ENCODE results near the gene MIEN1. TPM values are rescaled to one million over a fixed set of nuclear protein-coding genes. Genes with fewer than 3 reads are reported as not detected.

The MIEN1 gene
- total and polyA plus RNA-seq, 2 of the 13 experiments (the other 11 are each of a cell fraction or from before 2014, with no cell fraction given), result 40.6 to 56.6 TPM

DNA sequence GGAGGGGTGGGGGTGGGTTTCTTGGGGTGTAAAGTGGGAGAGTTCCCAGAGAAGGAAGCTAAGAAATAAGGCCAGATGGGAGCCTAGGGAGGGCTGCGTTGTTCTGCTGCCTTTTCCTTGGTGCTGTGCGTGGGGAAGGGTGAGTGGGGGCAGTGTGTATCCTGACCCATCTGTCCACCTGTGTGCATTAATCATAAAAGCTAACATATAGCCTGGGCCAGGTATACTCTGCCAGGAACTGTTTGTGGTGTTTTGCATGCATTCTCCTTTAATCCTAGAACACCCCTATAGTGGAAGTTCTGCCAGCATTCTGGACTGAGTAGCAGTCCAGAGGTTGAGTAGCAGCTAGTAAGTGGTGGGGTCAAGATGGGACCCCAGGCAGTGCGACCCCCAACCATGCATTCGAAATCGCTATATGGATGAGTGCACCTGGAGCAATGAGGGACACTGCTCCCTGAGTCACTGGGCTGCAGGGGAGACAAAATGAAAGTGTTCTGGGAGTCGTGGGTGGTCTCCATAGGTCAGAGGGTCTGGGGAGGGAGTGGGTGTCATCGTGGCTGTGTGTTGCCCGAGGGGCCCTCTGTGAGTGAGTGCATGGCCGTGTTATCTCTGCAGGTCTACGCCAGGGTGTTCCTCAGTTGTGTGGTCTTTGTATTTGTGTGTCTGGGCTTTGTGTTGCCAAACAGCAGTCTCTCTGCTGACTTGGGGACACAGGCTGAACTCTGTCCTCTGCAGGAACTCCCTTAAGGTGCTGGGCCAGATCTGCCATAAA, 29.1 kb downstream of the MIEN1 start (continued):
- TF ChIP-seq ZNF605 (CRISPR knock-in tag; IDR thresholded peaks at IDR 0.05) (peak; percentile 69; the same call in 1 of the 2 replicates), GABPB1 (CRISPR knock-in tag; IDR thresholded peaks at IDR 0.05) (0 out of 2 replicates have a peak, but pooled peaks have one; percentile 14), ZNF451 (CRISPR knock-in tag; IDR thresholded peaks at IDR 0.05) (no peak), EED (CRISPR knock-in tag; IDR thresholded peaks at IDR 0.05) (no peak), HNF4A (CRISPR knock-in tag; IDR thresholded peaks at IDR 0.05) (peak; percentile 58; the same call in 1 of the 2 replicates), TARDBP (CRISPR knock-in tag; IDR thresholded peaks at IDR 0.05) (0 out of 2 replicates have a peak, but pooled peaks have one; percentile 15), ZBTB39 (CRISPR knock-in tag; IDR thresholded peaks at IDR 0.05) (peak; percentile 31; the same call in 1 of the 2 replicates), RXRB (CRISPR knock-in tag; IDR thresholded peaks at IDR 0.05; ENCODE audit: borderline replicate concordance) (no peak), ZNF136 (CRISPR knock-in tag; IDR thresholded peaks at IDR 0.05; ENCODE audit: low read depth) (no peak), HDAC1 (CRISPR knock-in tag; IDR thresholded peaks at IDR 0.05) (0 out of 2 replicates have a peak, but pooled peaks have one; percentile 29), KLF13 (CRISPR knock-in tag; IDR thresholded peaks at IDR 0.05) (no peak), ZBTB7A (CRISPR knock-in tag; IDR thresholded peaks at IDR 0.05) (peak; percentile 50; the same call in 1 of the 2 replicates), ZNF713 (CRISPR knock-in tag; IDR thresholded peaks at IDR 0.05) (no peak), DNMT1 (CRISPR knock-in tag; IDR thresholded peaks at IDR 0.05) (0 out of 2 replicates have a peak, but pooled peaks have one; percentile 55), RARA (CRISPR knock-in tag; IDR thresholded peaks at IDR 0.05) (peak; percentile 19; the same call in 1 of the 2 replicates), BORCS8-MEF2B (CRISPR knock-in tag; IDR thresholded peaks at IDR 0.05) (no peak; the same call in 1 of the 2 replicates), SMC3 (IDR thresholded peaks at IDR 0.05; ENCODE audit: low read length) (0 out of 2 replicates have a peak, but pooled peaks have one; percentile 5), ZNF430 (CRISPR knock-in tag; IDR thresholded peaks at IDR 0.05) (0 out of 2 replicates have a peak, but pooled peaks have one; percentile 39), ZNF101 (CRISPR knock-in tag; IDR thresholded peaks at IDR 0.05; ENCODE audit: borderline replicate concordance, low read depth) (no peak), HMG20B (CRISPR knock-in tag; conservative IDR thresholded peaks at IDR 0.05) (no peak), IRF9 (CRISPR knock-in tag; IDR thresholded peaks at IDR 0.05; ENCODE audit: borderline replicate concordance) (peak; percentile 60; the same call in 1 of the 2 replicates), JUND (CRISPR knock-in tag; IDR thresholded peaks at IDR 0.05) (no peak), TEAD3 (CRISPR knock-in tag; optimal IDR thresholded peaks at IDR 0.05; ENCODE audit: borderline replicate concordance) (peak; percentile 32)
- TF ChIP-seq, protein P1, sequence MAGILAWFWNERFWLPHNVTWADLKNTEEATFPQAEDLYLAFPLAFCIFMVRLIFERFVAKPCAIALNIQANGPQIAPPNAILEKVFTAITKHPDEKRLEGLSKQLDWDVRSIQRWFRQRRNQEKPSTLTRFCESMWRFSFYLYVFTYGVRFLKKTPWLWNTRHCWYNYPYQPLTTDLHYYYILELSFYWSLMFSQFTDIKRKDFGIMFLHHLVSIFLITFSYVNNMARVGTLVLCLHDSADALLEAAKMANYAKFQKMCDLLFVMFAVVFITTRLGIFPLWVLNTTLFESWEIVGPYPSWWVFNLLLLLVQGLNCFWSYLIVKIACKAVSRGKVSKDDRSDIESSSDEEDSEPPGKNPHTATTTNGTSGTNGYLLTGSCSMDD (CRISPR knock-in tag; IDR thresholded peaks at IDR 0.05), result no peak

Measured in HepG2 (cell line).